Measurements from ENCODE around the gene IFITM2. TPM values are rescaled to one million over a fixed set of nuclear protein-coding genes. Genes with fewer than 3 reads are reported as not detected.

Gene IFITM2
- total and polyA plus RNA-seq, 2 of the 13 experiments (the other 11 are each of a cell fraction or from before 2014, with no cell fraction given): 13.8 to 267 TPM

DNA sequence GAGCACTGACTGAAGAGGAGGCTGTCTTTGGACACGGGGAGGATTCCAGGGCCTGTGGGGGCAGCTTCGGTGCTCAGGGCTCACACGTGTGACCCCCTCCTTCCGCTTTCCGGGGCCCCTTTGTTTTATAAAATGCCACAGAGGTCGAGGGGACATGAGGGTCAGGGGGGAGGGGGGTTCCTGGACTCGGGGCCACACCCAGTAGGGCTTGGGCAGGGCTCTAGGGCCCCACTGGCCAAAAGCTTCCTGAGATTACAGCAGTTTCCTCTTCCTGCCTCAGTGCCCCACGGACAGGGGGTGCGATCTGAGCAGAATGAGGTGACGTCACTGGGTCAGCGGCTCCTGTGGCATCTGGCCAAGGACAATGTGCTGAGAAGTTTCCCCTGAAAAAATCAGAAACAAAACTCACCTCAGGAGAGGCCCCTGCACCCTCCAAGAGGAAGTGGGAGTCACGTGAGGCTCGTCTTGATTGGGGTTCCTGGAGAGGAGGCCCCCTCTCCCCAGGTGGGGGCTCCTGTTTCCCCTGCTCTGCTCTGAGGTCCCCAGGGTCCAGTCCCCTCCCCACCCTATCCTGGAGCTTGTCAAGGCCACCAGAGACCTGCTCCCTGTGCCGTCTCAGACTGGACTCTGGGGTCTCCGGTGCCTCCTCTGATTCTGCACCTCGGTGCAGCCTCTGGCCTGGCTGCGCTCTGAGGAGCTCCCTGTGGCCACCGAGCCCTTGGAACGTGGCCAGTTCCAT is 19.4 kb downstream of the IFITM2 start (continued):
- TF ChIP-seq ZMYM4 (CRISPR knock-in tag; IDR thresholded peaks at IDR 0.05) (peak; percentile 4; the same call in 1 of the 2 replicates), TCF7 (IDR thresholded peaks at IDR 0.05; ENCODE audit: low read depth) (no peak), ZNF136 (CRISPR knock-in tag; IDR thresholded peaks at IDR 0.05; ENCODE audit: low read depth) (0 out of 2 replicates have a peak, but pooled peaks have one; percentile 48), ZNF775 (CRISPR knock-in tag; IDR thresholded peaks at IDR 0.05; ENCODE audit: borderline replicate concordance) (no peak), NR2F6 (IDR thresholded peaks at IDR 0.05) (0 out of 2 replicates have a peak, but pooled peaks have one; percentile 16), NR2F6 (CRISPR knock-in tag; IDR thresholded peaks at IDR 0.05) (no peak), U2AF1 (optimal IDR thresholded peaks at IDR 0.05; ENCODE audit: low read depth, low read length) (no peak), NFYB (CRISPR knock-in tag; IDR thresholded peaks at IDR 0.05) (no peak), CBFB (CRISPR knock-in tag; IDR thresholded peaks at IDR 0.05) (no peak), ZNF577 (CRISPR knock-in tag; IDR thresholded peaks at IDR 0.05; ENCODE audit: borderline replicate concordance, low read depth) (no peak), NFE2 (CRISPR knock-in tag; IDR thresholded peaks at IDR 0.05) (no peak), HOXA7 (CRISPR knock-in tag; IDR thresholded peaks at IDR 0.05) (no peak), NAIF1 (CRISPR knock-in tag; IDR thresholded peaks at IDR 0.05; ENCODE audit: borderline replicate concordance) (no peak), GTF2F1 (IDR thresholded peaks at IDR 0.05; ENCODE audit: low read length) (no peak), ATF7 (IDR thresholded peaks at IDR 0.05) (peak; percentile 93), ATF7 (CRISPR knock-in tag; IDR thresholded peaks at IDR 0.05) (peak; percentile 75), ZFY (CRISPR knock-in tag; IDR thresholded peaks at IDR 0.05) (no peak; the same call in 1 of the 2 replicates), HNRNPL (IDR thresholded peaks at IDR 0.05; ENCODE audit: low read depth, low read length) (no peak), RBM22 (optimal IDR thresholded peaks at IDR 0.05; ENCODE audit: low read length) (no peak), SIN3A (IDR thresholded peaks at IDR 0.05; ENCODE audit: borderline replicate concordance, low read depth, low read length) (no peak), ETV5 (CRISPR knock-in tag; IDR thresholded peaks at IDR 0.05; ENCODE audit: borderline replicate concordance) (peak; percentile 29; the same call in 1 of the 2 replicates), ZEB1 (IDR thresholded peaks at IDR 0.05; ENCODE audit: insufficient replicate concordance, low read depth) (no peak), ARNT (IDR thresholded peaks at IDR 0.05) (no peak), ZNF737 (CRISPR knock-in tag; IDR thresholded peaks at IDR 0.05; ENCODE audit: borderline replicate concordance) (no peak), GABPA (IDR thresholded peaks at IDR 0.05; ENCODE audit: low read depth, low read length) (no peak), GABPA (CRISPR knock-in tag; IDR thresholded peaks at IDR 0.05; ENCODE audit: low read depth) (peak; percentile 34; the same call in 1 of the 2 replicates)
- TF ChIP-seq, protein P1, sequence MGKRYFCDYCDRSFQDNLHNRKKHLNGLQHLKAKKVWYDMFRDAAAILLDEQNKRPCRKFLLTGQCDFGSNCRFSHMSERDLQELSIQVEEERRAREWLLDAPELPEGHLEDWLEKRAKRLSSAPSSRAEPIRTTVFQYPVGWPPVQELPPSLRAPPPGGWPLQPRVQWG (CRISPR knock-in tag; IDR thresholded peaks at IDR 0.05; ENCODE audit: borderline replicate concordance, low read depth): no peak
- TF ChIP-seq, protein P2, sequence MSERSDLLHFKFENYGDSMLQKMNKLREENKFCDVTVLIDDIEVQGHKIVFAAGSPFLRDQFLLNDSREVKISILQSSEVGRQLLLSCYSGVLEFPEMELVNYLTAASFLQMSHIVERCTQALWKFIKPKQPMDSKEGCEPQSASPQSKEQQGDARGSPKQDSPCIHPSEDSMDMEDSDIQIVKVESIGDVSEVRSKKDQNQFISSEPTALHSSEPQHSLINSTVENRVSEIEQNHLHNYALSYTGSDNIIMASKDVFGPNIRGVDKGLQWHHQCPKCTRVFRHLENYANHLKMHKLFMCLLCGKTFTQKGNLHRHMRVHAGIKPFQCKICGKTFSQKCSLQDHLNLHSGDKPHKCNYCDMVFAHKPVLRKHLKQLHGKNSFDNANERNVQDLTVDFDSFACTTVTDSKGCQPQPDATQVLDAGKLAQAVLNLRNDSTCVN (CRISPR knock-in tag; IDR thresholded peaks at IDR 0.05; ENCODE audit: borderline replicate concordance): no peak
- TF ChIP-seq, protein P3, sequence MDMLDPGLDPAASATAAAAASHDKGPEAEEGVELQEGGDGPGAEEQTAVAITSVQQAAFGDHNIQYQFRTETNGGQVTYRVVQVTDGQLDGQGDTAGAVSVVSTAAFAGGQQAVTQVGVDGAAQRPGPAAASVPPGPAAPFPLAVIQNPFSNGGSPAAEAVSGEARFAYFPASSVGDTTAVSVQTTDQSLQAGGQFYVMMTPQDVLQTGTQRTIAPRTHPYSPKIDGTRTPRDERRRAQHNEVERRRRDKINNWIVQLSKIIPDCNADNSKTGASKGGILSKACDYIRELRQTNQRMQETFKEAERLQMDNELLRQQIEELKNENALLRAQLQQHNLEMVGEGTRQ (IDR thresholded peaks at IDR 0.05; ENCODE audit: low read depth, low read length): peak; percentile 35; the same call in 1 of the 2 replicates
- TF ChIP-seq, protein P3 (CRISPR knock-in tag; IDR thresholded peaks at IDR 0.05; ENCODE audit: borderline replicate concordance): peak; percentile 65; the same call in 1 of the 2 replicates

Measured in HepG2 (cell line).